Effector CD8-positive, alpha-beta T cell (primary cell): ENCODE measurements around the gene DLEU7.

ENCODE experiments used
- DNase-seq: peaks from one replicate; lab custom pipeline; 2025; lab: John Stamatoyannopoulos, UW

Gene DLEU7

DNA sequence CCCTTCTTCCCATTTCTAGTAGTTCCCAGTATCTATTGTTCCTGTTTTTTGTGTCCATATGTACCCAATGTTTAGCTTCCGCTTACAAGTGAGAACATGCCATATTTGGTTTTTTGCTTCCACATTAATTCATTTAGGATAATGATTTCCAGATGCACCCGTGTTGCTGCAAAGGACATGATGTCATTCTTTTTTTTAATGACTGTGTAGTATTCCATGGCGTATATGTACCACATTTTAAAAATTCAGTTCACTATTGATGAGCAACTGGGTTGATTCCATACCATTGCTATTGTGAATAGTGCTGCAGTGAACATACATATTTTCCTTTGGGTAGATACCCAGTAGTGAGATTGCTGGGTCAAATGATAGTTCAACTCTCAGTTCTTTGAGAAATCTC lies 50.5 kb downstream of the DLEU7 start:
- DNase-seq: no peak

DNA sequence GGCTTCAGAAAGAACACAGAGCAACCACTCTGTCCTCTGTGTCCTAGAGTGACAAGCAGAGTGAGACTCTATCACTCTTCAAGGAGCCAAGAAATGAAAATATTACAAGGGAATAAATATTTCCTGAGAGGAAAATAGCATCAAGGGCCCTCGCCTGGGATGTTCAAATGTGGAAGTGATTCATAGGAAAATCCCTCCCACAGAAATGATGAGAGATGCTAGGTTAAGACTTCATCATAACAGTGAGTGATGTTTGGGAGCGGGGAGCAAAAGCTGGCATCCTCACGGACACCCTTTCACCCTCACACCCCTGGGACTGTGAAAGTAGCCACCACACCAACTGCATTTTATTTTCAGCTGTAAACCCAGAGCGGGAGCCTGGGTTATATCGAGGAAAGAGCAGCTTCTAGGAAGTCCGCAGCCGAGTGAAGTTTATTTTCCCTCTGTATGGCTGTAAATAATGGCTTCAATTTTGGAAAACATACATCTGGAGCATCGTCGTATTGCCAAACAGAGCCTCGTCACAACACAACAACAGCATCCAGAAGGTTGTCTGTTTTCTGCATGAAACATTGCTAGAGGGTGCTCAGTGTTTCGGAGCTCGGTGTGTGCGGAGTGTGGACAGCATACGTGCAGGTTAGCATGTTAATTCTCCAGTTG lies 54.8 kb downstream of the DLEU7 start:
- DNase-seq: no peak

DNA sequence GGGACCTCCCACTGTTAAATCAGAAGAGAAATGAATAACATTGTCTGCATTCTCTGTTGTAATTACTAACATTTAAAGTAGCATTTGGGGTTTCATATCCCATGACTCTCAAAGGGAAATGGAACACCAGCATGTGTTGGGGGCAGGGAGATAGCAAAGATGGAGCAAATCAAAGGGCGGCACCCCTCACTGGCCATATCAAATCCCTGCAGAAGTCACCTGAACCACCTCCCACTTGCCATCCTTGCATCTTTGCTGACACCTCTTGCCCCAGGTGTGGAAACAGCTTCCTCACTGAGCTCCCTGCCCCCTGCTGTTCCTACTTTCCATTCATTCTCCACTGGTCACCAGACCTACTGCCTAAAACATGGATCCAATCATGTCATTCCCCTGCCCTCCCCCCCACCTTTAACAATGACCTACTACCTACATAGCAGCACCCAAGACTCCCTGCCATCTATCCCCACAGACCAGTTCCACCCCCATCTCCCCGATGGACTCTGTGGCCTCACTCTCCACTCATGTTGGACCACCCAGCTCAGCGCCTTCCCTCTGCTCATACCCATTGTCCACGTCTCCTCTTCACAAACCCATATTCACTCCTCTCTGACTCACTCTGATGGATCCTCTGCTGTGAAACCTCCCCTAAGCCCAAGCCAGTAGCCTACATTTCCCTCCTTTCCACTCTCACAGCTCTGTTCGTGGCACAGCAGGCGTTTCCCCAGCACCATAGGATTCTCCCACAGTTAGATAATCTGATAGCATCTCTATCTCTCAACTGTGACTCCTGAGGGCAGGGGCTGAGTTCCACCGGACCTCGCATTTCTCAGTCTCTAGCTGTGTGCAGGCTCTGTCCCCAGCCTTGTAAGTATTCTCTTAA lies 55.9 kb downstream of the DLEU7 start:
- no peak for DNase-seq

- no peak for DNase-seq
Observed at GRCh38 chr13:50783717-50784290, 59.7 kb downstream of the DLEU7 start.

DNA sequence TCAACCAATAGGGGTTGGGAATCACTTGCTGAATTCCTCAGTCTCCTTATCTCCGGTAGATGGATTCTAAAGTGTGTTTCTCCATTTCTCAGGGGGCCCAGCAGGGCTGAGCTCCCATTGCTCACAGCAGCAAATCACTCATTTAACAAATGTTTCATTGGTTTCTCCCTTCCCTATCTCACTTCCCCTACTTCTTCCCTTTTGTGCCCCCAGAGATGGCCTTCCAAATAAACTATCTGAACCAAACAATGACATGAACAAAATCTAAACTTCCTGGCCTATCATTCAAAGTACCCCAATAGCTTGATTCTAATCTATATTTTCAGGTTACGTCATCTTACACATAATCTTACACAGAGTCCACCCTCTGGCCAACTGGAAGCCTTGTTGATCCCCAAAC lies 60.4 kb downstream of the DLEU7 start:
- no peak for DNase-seq

DNA sequence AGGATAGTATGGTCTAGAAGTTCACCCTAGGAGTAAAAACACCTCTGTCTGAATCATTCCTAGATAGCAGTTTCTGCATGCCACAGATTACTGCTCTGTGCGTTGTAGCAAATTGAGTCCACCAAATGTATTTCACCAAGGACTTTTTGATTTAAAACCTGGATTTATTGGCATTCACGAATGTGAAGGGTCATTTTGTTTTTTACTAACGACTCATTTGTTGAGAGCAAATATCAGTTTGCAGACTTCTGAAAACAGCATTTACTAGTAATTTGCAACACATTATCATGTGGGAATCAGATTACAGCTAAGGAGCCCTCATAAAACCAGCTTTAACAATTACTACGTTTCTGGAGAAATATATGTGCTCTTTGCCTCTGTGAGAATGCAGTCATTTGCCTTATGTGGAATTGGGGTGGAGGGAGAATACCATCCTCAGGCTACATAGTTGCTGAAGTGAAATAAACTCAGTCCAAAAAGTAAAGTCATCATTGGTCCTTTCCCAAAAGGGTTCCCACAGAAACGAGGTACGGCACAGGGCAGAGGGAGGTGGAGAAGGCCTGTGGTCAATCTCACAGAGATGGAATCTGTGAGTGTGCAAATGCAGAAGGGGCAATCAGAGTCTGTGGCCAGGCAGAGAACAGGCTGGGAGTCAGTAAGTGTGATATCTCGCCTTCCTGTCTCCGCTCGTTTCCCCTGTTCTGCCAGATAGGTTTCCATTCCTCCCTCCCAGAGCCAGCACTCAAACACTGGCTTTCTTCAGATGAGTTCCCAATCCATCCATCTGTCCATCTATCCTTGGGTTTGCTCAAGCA lies 63.1 kb downstream of the DLEU7 start:
- DNase-seq: no peak

DNA sequence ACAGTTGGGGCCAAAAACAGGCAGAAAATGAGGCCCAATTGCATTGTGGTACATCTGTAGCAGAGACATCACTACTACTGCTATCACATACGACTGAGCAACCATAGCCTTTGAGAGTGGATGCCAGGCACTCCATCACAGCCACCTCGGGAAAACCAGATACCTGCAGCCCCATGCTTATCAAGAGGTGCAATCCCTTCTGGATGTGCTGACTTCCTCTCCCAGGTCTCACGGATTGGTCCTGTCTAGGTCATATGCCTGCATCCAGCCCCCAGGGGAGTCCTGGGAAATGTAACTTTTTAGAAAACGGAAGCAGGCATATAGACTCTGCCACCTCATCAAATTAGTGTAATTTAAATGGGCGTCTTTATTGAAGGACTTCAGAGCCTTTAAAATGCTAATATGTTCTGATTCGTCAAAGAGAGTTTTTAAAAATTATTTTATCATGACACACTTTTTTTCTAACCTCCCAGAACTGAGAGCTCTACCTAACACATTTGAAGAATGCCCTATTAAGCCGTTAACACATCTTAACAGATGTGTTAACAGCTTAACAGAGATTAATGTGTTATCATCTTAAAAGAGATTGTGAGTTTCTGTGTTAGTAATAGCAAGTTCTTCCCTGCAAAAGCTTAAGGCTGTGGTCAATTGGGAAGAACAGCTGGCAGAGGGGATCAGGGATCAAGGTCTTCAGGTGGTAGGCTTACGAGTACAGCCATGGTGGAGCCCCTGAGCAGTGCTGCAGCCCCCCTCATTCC lies 63.9 kb downstream of the DLEU7 start:
- no peak for DNase-seq
